HL-60 (cell line): ENCODE results near the gene CCDC57.

Source experiments
- GABPA ChIP-seq: IDR thresholded peaks from 2 replicates; pipeline ENCODE4 v1.6.1; 2012; ENCODE audit warnings: low read depth
- POLR2AphosphoS5 ChIP-seq: IDR thresholded peaks from 2 replicates; pipeline ENCODE4 v1.6.1; 2012; ENCODE audit warnings: low read depth
- SPI1 ChIP-seq: IDR thresholded peaks from 2 replicates; pipeline ENCODE4 v1.6.1; 2012; ENCODE audit warnings: low read depth, mild to moderate bottlenecking, borderline replicate concordance
- TF ChIP-seq, protein P1 (sequence below): IDR thresholded peaks from one replicate; pipeline ENCODE4 v1.5.1; 2011; ENCODE audit warnings: low read length, control low read depth, inconsistent platforms; ENCODE audit not compliant: insufficient read depth
- TF ChIP-seq, protein P2 (sequence below): IDR thresholded peaks from 2 replicates; pipeline ENCODE4 v1.6.1; 2012; ENCODE audit warnings: low read depth; ENCODE audit not compliant: insufficient replicate concordance

DNA sequence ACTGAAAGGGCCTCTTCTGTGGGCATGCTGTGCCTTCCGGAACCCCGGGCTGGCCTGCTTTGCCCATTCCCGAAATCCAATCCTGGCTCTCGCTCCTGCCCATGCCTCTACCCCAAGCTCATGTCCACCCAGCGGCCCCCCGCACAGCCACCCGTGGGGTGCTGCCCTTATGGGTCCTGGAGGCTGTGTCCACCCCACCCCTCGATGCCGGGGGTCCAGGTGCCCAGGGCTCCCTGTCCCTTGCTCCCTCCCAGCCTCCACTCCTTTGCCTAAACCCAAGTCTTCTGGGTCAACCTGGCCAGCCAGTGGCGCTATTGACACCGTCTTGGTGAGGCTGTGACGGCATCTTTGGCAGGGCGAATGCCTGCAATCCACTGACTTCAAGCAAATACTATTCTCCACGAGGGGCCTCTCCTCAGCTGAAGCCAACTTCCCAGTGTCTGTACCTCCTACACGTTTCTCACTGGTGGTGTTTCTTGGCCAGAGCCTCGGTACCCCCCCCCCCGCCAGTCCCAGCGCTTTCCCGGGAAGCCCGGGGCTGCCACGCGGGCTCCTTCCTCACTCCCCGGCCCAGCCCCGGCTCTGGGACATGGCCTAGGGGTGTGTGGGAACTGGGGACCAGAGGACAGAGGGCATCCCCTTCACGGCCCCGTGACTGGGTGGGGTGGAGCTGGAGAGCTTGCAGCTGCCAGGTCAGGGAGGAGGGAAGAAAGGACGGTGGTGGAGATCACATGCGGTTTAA, 134.9 kb downstream of the CCDC57 start:
- TF ChIP-seq, protein P1, sequence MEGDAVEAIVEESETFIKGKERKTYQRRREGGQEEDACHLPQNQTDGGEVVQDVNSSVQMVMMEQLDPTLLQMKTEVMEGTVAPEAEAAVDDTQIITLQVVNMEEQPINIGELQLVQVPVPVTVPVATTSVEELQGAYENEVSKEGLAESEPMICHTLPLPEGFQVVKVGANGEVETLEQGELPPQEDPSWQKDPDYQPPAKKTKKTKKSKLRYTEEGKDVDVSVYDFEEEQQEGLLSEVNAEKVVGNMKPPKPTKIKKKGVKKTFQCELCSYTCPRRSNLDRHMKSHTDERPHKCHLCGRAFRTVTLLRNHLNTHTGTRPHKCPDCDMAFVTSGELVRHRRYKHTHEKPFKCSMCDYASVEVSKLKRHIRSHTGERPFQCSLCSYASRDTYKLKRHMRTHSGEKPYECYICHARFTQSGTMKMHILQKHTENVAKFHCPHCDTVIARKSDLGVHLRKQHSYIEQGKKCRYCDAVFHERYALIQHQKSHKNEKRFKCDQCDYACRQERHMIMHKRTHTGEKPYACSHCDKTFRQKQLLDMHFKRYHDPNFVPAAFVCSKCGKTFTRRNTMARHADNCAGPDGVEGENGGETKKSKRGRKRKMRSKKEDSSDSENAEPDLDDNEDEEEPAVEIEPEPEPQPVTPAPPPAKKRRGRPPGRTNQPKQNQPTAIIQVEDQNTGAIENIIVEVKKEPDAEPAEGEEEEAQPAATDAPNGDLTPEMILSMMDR, result no peak
- peak; percentile 66 for TF ChIP-seq POLR2AphosphoS5
- TF ChIP-seq, protein P2, sequence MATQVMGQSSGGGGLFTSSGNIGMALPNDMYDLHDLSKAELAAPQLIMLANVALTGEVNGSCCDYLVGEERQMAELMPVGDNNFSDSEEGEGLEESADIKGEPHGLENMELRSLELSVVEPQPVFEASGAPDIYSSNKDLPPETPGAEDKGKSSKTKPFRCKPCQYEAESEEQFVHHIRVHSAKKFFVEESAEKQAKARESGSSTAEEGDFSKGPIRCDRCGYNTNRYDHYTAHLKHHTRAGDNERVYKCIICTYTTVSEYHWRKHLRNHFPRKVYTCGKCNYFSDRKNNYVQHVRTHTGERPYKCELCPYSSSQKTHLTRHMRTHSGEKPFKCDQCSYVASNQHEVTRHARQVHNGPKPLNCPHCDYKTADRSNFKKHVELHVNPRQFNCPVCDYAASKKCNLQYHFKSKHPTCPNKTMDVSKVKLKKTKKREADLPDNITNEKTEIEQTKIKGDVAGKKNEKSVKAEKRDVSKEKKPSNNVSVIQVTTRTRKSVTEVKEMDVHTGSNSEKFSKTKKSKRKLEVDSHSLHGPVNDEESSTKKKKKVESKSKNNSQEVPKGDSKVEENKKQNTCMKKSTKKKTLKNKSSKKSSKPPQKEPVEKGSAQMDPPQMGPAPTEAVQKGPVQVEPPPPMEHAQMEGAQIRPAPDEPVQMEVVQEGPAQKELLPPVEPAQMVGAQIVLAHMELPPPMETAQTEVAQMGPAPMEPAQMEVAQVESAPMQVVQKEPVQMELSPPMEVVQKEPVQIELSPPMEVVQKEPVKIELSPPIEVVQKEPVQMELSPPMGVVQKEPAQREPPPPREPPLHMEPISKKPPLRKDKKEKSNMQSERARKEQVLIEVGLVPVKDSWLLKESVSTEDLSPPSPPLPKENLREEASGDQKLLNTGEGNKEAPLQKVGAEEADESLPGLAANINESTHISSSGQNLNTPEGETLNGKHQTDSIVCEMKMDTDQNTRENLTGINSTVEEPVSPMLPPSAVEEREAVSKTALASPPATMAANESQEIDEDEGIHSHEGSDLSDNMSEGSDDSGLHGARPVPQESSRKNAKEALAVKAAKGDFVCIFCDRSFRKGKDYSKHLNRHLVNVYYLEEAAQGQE, result no peak
- TF ChIP-seq GABPA, result no peak
- no peak for TF ChIP-seq SPI1
